Ishikawa (cell line): ENCODE results near the gene MCCD1.

Source experiments
- CREB1 ChIP-seq: IDR thresholded peaks from 2 replicates; pipeline ENCODE4 v1.6.1; 2012; ENCODE audit warnings: low read depth
- EGR1 ChIP-seq: IDR thresholded peaks from 2 replicates; pipeline ENCODE4 v1.6.1; 2012
- EP300 ChIP-seq: IDR thresholded peaks from 2 replicates; pipeline ENCODE4 v1.6.1; 2012; ENCODE audit warnings: borderline replicate concordance
- FOXM1 ChIP-seq: IDR thresholded peaks from 2 replicates; pipeline ENCODE4 v1.6.1; 2012; ENCODE audit warnings: low read depth, borderline replicate concordance
- NFIC ChIP-seq: IDR thresholded peaks from 2 replicates; pipeline ENCODE4 v1.6.1; 2012
- TAF1 ChIP-seq: IDR thresholded peaks from 2 replicates; pipeline ENCODE4 v1.6.1; 2012; ENCODE audit warnings: low read depth, mild to moderate bottlenecking
- TCF12 ChIP-seq: IDR thresholded peaks from 2 replicates; pipeline ENCODE4 v1.6.1; 2012; ENCODE audit warnings: low read depth
- TEAD4 ChIP-seq: IDR thresholded peaks from 2 replicates; pipeline ENCODE4 v1.6.1; 2012
- YY1 ChIP-seq: IDR thresholded peaks from 2 replicates; pipeline ENCODE4 v1.6.1; 2012; ENCODE audit warnings: low read depth
- ZBTB7A ChIP-seq: IDR thresholded peaks from 2 replicates; pipeline ENCODE4 v1.6.1; 2012; ENCODE audit warnings: low read depth
- TF ChIP-seq, protein P1 (sequence below): IDR thresholded peaks from 2 replicates; pipeline ENCODE4 v1.6.1; 2012
- TF ChIP-seq, protein P2 (sequence below): IDR thresholded peaks from 2 replicates; pipeline ENCODE4 v1.6.1; 2012
- TF ChIP-seq, protein P3 (sequence below): IDR thresholded peaks from 2 replicates; pipeline ENCODE4 v1.6.1; 2012; ENCODE audit warnings: low read depth, mild to moderate bottlenecking

The MCCD1 gene

DNA sequence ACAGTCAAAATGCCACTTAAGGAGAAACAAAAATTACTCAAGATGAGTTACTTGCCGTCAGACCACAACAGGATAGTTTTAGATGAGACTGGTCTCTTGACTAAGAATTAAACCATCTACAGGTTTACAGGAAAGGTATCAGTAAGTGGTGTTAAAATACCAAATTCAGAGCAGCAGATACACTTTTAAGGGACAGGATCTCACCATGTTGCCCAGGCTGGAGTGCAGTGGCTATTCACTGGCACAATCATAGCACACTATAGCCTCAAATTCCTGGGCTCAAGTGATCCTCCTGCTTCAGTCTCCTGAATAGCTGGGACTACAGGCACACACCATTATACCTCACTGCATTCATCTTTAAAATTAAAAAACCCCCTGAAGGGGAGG lies 4.7 kb downstream of the MCCD1 start:
- TF ChIP-seq CREB1 (no peak), TAF1 (no peak)

DNA sequence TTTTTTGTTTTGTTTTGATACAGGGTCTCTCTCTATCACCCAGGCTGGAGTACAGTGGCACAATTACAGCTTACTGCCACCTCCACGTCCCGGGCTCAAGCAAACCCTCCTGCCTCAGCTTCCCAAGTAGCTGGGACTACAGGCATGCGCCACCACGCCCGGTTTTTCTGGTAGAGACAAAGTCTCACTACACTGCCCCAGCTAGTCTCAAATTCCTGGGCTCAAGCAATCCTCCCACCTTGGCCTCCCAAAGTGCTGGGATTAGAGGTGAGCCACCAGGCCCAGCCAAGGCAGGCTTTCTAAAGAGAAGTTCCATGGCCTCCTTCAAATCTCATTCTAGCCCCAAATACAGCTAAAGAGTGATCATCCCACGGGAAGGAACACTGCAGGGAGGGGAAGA lies 5.2 kb downstream of the MCCD1 start:
- no peak for TF ChIP-seq TCF12
- TF ChIP-seq EP300 = no peak
- TF ChIP-seq FOXM1 = no peak
- no peak for TF ChIP-seq NFIC
- TF ChIP-seq TAF1 = no peak
- TF ChIP-seq YY1 = no peak

DNA sequence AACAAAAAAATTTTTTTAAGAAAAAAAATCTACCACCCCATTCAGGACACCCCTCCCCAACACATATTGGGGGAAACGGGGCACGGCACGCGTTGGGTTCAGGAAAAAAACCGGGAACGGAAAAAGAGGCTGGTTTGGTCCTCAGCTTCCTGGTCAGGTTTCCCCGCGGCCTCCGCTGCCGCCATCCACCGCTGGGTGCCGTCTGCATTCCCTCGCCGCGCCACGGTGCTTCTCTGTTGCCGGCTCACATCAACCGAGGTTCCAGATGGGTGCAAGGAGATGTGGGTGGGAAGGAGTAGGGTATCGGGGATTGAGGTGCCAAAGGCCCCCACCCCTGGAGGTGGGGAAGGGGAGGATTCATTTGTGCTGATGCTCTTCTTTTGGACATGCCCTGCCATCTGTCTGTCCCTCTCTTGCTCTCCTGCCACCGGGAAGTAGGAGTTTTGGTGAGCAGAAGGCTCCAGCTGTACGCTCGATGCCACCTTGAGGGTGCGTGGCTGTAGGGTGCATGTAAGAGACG lies 5.8 kb downstream of the MCCD1 start:
- TF ChIP-seq, protein P1, sequence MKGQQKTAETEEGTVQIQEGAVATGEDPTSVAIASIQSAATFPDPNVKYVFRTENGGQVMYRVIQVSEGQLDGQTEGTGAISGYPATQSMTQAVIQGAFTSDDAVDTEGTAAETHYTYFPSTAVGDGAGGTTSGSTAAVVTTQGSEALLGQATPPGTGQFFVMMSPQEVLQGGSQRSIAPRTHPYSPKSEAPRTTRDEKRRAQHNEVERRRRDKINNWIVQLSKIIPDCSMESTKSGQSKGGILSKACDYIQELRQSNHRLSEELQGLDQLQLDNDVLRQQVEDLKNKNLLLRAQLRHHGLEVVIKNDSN = no peak
- TF ChIP-seq TEAD4 (no peak), NFIC (no peak), TAF1 (no peak), EGR1 (no peak), CREB1 (no peak)
- TF ChIP-seq, protein P2, sequence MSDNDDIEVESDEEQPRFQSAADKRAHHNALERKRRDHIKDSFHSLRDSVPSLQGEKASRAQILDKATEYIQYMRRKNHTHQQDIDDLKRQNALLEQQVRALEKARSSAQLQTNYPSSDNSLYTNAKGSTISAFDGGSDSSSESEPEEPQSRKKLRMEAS = no peak
- TF ChIP-seq, protein P3, sequence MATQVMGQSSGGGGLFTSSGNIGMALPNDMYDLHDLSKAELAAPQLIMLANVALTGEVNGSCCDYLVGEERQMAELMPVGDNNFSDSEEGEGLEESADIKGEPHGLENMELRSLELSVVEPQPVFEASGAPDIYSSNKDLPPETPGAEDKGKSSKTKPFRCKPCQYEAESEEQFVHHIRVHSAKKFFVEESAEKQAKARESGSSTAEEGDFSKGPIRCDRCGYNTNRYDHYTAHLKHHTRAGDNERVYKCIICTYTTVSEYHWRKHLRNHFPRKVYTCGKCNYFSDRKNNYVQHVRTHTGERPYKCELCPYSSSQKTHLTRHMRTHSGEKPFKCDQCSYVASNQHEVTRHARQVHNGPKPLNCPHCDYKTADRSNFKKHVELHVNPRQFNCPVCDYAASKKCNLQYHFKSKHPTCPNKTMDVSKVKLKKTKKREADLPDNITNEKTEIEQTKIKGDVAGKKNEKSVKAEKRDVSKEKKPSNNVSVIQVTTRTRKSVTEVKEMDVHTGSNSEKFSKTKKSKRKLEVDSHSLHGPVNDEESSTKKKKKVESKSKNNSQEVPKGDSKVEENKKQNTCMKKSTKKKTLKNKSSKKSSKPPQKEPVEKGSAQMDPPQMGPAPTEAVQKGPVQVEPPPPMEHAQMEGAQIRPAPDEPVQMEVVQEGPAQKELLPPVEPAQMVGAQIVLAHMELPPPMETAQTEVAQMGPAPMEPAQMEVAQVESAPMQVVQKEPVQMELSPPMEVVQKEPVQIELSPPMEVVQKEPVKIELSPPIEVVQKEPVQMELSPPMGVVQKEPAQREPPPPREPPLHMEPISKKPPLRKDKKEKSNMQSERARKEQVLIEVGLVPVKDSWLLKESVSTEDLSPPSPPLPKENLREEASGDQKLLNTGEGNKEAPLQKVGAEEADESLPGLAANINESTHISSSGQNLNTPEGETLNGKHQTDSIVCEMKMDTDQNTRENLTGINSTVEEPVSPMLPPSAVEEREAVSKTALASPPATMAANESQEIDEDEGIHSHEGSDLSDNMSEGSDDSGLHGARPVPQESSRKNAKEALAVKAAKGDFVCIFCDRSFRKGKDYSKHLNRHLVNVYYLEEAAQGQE = no peak

DNA sequence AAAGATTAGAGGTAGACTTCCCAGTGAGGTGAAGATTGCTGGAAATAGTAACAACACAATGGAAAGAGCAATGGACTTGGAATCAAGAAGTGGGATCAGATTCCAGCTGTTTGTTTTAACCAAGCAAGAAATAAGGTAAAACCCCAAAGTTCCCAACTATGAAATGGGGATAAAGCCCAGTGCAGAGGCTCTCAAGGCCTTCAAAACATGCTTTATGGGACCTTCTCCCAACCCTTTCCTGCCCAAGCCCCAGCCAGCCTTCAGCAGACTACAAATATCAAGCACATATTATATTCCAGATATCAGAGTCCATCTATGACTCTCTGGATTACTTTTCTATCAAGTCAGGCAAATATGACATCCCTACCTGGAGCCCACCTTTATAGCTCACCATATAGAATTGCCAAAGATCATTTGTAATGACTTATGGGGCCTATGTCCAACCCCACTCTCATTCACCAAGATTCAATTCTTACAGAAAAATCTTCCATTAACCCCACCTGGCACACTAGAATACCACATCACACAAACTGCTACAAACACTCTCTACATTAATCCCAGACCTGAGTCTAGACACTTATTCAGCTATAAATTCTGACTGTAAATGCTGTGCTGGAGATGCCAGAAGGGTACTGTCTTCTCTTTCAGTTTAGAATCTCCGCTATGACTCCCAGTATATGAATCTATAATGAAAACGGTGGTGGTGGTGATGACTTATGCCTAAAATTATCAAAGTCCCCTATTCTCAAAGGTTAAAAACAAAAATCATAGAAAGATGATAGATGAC lies 7.0 kb downstream of the MCCD1 start:
- TF ChIP-seq TEAD4 (no peak), ZBTB7A (no peak), TAF1 (no peak), EGR1 (no peak)
- TF ChIP-seq, protein P1 = no peak
- TF ChIP-seq, protein P3 = no peak

DNA sequence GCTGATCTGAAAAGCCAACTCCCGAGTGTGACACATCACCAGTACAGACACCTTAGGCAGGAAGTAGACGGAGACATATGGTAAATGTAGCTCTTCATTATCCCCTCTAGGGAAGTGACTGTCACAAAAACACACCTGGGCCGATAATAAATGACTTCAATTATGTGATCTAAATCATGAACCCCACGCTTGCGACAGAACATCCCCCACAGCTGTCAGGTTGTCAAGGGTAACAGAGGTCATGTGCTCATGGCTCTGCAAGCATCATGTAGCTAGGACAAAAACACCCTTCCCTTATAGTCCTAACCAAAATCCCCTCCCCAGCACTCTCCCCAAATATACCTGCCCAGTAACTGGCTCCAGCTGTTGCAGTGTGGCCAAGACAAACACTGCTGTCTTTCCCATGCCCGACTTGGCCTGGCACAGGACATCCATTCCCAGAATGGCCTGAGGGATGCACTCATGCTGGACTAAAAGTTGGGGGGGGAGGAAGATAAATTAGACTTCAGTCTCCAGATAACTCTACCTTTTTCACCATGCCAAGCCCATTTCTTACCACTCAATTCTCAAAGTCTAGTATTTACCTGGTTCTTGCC lies 10.1 kb downstream of the MCCD1 start:
- TF ChIP-seq, protein P1 = no peak
- TF ChIP-seq TCF12 = no peak

DNA sequence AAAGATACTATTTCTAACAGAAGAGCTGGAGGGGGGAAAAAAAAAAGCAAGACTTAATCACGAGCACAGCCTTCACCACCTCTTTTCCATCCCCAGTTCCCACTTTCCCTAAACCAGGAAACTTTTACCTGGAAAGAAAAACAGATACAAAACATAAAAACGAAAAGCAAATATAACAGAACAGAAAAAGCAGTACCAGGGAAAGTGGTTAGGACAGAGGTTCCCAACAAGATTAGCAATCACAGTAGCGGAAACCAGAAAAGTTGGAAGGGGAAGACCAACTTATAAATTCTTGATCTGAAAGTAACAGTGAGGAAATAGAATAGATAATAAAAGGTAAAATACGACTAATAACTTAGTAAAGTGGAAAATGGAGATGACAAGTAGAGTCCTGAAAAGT lies 11.9 kb downstream of the MCCD1 start:
- TF ChIP-seq YY1 (no peak), ZBTB7A (no peak), FOXM1 (no peak), TAF1 (no peak)

DNA sequence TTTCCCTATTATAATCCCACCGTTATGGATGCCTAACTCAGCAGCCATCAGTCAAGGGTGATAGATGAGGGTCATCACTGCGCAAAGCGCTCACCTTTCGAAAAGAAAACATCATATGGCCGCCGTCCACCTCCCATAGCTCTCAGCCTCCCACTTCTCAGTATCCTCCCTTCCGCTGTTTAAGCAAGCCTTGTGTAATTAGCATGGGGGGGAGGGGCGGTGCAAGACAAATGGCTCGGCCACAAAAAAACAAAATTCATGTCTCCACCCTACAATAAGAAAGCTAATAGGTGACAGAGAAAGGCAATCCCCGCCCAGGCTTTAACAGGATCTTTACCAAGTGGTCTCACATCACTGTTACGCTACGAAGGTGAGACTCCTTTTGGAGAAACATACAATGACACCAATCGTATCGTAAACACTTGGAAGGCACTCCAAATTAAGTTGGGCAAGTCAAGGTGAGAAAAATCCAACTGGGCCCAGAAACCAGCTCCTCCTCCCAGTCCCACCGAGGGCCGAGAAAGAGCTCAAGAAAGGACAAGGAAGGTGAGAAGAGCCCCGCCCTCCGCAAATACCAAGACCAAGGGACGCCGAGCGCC lies 12.4 kb downstream of the MCCD1 start:
- TF ChIP-seq TEAD4 = peak; percentile 17; the same call in 1 of the 2 replicates
- TF ChIP-seq FOXM1 = no peak
- TF ChIP-seq NFIC = no peak
- no peak for TF ChIP-seq TCF12
- no peak for TF ChIP-seq ZBTB7A
- TF ChIP-seq, protein P3 = no peak
